Neural cell (in vitro differentiated cells): ENCODE data around the gene SDR42E1.

Experiments
- EP300 ChIP-seq: fragments of 450-650 bp; conservative IDR thresholded peaks from 2 replicates; pipeline ENCODE4 v1.6.1; 2014; ENCODE audit warnings: antibody characterized with exemption, mild to moderate bottlenecking, moderate library complexity; ENCODE audit not compliant: poor library complexity, severe bottlenecking
- EZH2 ChIP-seq: fragments of 200-600, 300-800 bp; shearing (Covaris generic), sonication (generic); IDR thresholded peaks from 2 replicates; pipeline ENCODE4 v1.6.1; 2014; ENCODE audit warnings: antibody characterized with exemption, low read length, borderline replicate concordance, mild to moderate bottlenecking; ENCODE audit not compliant: insufficient read depth, poor library complexity, severe bottlenecking
- MXI1 ChIP-seq: fragments of 450-650 bp; conservative IDR thresholded peaks from 2 replicates; pipeline ENCODE4 v1.6.1; 2014; ENCODE audit warnings: antibody characterized with exemption, mild to moderate bottlenecking; ENCODE audit not compliant: poor library complexity, severe bottlenecking
- RAD21 ChIP-seq: fragments of 450-650 bp; conservative IDR thresholded peaks from 2 replicates; pipeline ENCODE4 v1.6.1; 2014; ENCODE audit warnings: antibody characterized with exemption, mild to moderate bottlenecking, moderate library complexity
- TF ChIP-seq, protein P1 (sequence below): fragments of 450-650 bp; IDR thresholded peaks from 2 replicates; pipeline ENCODE4 v1.5.1; 2014; ENCODE audit warnings: antibody characterized with exemption, mild to moderate bottlenecking, moderate library complexity; ENCODE audit not compliant: poor library complexity, severe bottlenecking

DNA sequence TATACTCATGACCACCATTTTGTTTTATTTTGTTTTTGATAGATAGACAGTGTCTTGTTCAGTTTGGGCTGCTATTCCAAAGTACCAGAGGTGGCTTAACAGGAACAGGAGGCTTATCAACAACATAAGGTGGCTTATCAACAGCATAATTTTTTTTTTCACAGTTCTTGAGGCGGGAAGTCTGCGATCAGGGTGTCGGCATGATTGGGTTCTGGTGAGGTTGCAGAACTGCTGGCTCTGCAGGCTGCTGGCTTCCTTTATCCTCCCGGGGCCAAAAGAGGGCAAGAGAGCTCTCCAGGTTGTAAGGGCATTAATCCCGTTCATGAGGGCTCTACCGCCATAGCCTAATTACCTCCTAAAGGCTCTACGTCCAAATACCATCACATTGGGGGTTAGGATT, 11.9 kb upstream of the SDR42E1 start:
- TF ChIP-seq RAD21 (no peak), EZH2 (no peak), MXI1 (no peak), EP300 (no peak)
- TF ChIP-seq, protein P1, sequence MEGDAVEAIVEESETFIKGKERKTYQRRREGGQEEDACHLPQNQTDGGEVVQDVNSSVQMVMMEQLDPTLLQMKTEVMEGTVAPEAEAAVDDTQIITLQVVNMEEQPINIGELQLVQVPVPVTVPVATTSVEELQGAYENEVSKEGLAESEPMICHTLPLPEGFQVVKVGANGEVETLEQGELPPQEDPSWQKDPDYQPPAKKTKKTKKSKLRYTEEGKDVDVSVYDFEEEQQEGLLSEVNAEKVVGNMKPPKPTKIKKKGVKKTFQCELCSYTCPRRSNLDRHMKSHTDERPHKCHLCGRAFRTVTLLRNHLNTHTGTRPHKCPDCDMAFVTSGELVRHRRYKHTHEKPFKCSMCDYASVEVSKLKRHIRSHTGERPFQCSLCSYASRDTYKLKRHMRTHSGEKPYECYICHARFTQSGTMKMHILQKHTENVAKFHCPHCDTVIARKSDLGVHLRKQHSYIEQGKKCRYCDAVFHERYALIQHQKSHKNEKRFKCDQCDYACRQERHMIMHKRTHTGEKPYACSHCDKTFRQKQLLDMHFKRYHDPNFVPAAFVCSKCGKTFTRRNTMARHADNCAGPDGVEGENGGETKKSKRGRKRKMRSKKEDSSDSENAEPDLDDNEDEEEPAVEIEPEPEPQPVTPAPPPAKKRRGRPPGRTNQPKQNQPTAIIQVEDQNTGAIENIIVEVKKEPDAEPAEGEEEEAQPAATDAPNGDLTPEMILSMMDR = no peak
